Stomach (tissue), 9 donors: ENCODE measurements around the gene DBNDD2. TPM values are rescaled to one million over a fixed set of nuclear protein-coding genes. Genes with fewer than 3 reads are reported as not detected.

Experiments used
- DNase-seq, 2 donors: peaks; one replicate each; pipeline versions ENCODE4 v3.0.0 to v3.0.0-alpha.2; 2013 to 2019
- H3K27ac ChIP-seq, 5 donors: fragments of 200-600 bp in 4 of 5; sonication (generic) in 4 of 5; one replicate each; pipeline ENCODE4 v1.5.1; 2013 to 2019; ENCODE audit warnings: mild to moderate bottlenecking in 1 of 5, moderate library complexity in 1 of 5
- H3K27me3 ChIP-seq, 3 donors: fragments of 200-600 bp; sonication (generic); one replicate each; pipeline ENCODE4 v1.5.1; 2017 to 2019; ENCODE audit warnings: mixed run types in 1 of 3
- H3K36me3 ChIP-seq, 4 donors: fragments of 200-600 bp; sonication (generic); 1 replicate in 3 of 4; 2 replicates in 1 of 4; pipeline ENCODE4 v1.5.1; 2016 to 2019
- H3K4me1 ChIP-seq, 4 donors: fragments of 200-600 bp; sonication (generic); one replicate each; pipeline ENCODE4 v1.5.1; 2016 to 2019
- H3K4me3 ChIP-seq, 4 donors: fragments of 200-600 bp; sonication (generic) in 3 of 4; one replicate each; pipeline ENCODE4 v1.5.1; 2016 to 2019; ENCODE audit warnings: mild to moderate bottlenecking in 1 of 4
- H3K9me3 ChIP-seq, 4 donors: fragments of 200-600 bp; sonication (generic); one replicate each; pipeline ENCODE4 v1.5.1; 2016 to 2019
- EP300 ChIP-seq: sonication (generic); formaldehyde crosslinking; IDR thresholded peaks from one replicate; pipeline ENCODE4 v1.6.1; 2017; ENCODE audit warnings: antibody characterized with exemption
- POLR2A ChIP-seq, 4 donors: fragments of 450-650 bp; IDR thresholded peaks; one replicate each; pipeline ENCODE4 v1.6.1; 2016; ENCODE audit warnings: antibody characterized with exemption in 4 of 4, control low read depth in 2 of 4, mild to moderate bottlenecking in 1 of 4, moderate library complexity in 1 of 4
- POLR2AphosphoS5 ChIP-seq, 3 donors: sonication (generic); formaldehyde crosslinking; IDR thresholded peaks; one replicate each; pipeline ENCODE4 v1.6.1; 2016; ENCODE audit warnings: antibody characterized with exemption in 3 of 3
- WGBS, 5 donors: extraction: QIAGEN DNeasy Blood & Tissue Kit in 3 of 5; methylation state at CpG; one replicate each; pipeline versions ENCODE4 v1.1.5 to v1.1.7; 2013 to 2018; 5-methylcytosine and 5-hydroxymethylcytosine counted together
- intact Hi-C: fragments of 100-400 bp; cut with DNase I; formaldehyde crosslinking; loops from one replicate; pipeline ENCODE4 v1.15.1; 2023; ENCODE audit warnings: low total_unique reads
- polyA plus RNA-seq, 3 donors: library from polyadenylated mRNA; stranded (reverse); fragments of 200-250 nt; gene quantifications; one replicate each; pipeline ENCODE4 v1.2.3, GENCODE V29; 2013
- total RNA-seq, 5 donors: library from RNA; depleted of rRNA; stranded (reverse); fragments of >200 nt; gene quantifications; one replicate each; pipeline versions ENCODE4 v1.1.0 to v1.2.3, GENCODE V29; 2014 to 2016
- TF ChIP-seq, protein P1 (sequence below), 7 experiments: fragments of 450-650 bp in 4 of 7; fragments of 200-600 bp in 3 of 7; sonication (generic) in 3 of 7; IDR thresholded peaks; one replicate each; pipeline ENCODE4 v1.5.1; 2016 to 2019; ENCODE audit warnings: antibody characterized with exemption in 7 of 7, control low read depth in 2 of 7, mild to moderate bottlenecking in 1 of 7
- donor health status: healthy with polysubstance abuse.
- donor health status: Bipolar disorder and iron deficiency.
- donor health status: healthy.

Gene DBNDD2
- total and polyA plus RNA-seq, 8 donors, result 10.6 to 131 (median 58.1) TPM

DNA sequence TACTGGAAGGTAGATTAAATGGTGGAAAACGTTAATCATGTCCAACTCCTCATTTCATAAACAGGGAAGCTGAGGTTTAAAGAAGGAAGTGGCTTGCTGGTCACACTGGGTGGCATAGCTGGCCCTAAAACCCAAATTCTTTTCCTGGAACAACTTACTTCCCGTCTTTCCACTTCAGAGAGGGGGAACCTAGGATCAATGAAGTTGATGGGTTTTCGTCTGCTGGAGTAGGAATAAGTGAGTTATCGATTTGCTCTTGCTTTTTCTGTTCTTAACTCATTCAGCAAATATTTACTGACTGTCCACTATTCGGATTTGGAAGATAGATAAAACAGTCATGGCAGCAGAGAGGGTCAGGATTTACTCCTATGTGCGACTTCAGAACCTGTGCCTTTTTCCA is 46.3 kb upstream of the DBNDD2 start:
- Histone ChIP-seq H3K4me1 (peaks cover 52 to 82% (median 68%) of the 10 kb centered on the region in 4 donors), H3K27me3 (no peaks in the 10 kb centered on the region), H3K27ac (peak overlapping the region; percentile 54 to 97 (median 95)), H3K36me3 (peaks cover 12 to 23% (median 20%) of the 10 kb centered on the region in 4 donors), H3K9me3 (no peaks in the 10 kb centered on the region), H3K4me3 (peak overlapping the region in 1 of 4 donors; percentile 80)
- intact Hi-C loops, result no loop called here
- TF ChIP-seq POLR2AphosphoS5 (IDR thresholded peaks at IDR 0.05), result no peak
- no peak for TF ChIP-seq POLR2A (IDR thresholded peaks at IDR 0.05)
- DNase-seq, result no peak
- WGBS, 5 donors, result 46 to 58% (median 50%) methylated on average over 6 of the region's 6 CpGs

DNA sequence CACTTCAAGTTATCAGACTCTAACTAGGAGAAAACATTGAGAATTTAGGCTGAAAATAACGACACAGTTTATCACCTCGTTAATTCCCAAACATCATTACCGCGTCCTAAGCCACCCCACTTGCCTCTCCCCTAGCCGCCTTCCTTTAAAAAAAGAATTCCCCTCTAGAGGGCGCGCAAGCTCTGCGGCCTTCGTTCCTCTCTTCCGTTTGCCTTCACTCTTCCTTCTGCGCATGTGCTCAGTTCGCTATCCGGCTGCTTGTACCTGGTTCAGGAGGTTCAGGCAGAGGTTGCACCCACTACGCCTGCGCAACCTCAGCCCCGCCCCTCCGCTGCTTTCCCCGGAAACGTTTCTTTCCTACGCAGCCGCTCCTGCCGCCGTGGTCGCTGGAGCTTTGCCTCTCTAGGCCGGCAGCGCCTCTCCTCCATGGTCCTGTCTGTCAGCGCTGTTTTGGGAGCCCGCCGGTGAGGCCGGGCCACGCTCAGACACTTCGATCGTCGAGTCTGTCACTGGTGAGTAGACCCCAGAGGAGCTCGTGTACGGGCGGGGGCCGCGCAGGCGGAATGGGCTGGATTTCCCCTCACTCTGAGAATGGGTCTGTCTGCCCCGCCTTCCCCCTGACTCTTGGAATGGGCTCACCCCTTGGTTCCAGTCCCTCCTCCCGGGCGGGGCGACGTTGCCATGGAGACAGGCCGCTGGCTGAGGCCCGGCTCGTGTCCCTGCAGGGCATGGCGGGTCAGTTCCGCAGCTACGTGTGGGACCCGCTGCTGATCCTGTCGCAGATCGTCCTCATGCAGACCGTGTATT is 45.1 kb upstream of the DBNDD2 start, which contains the start of gene SYS1:
TSS of gene SYS1 (plus strand) at position 353 of the 807 bp plus-strand sequence. CDS start at position 729, 376 bp downstream.
- Histone ChIP-seq H3K4me3 (peak within 1 kb of the TSS; percentile 66 to 83 (median 80)), H3K36me3 (peaks cover 23 to 35% (median 33%) of the 10 kb centered on the region in 4 donors), H3K9me3 (no peaks in the 10 kb centered on the region), H3K27ac (peak within 1 kb of the TSS; percentile 91 to 98 (median 97)), H3K27me3 (no peaks in the 10 kb centered on the region), H3K4me1 (peaks cover 43 to 75% (median 60%) of the 10 kb centered on the region in 4 donors)
- peak; percentile 98 to 100 for DNase-seq
- peak in 2 of 4 donors; percentile 78 to 88 for TF ChIP-seq POLR2A (IDR thresholded peaks at IDR 0.05)
- no peak for TF ChIP-seq EP300
- peak; percentile 93 to 98 (median 98) for TF ChIP-seq POLR2AphosphoS5 (IDR thresholded peaks at IDR 0.05)
- TF ChIP-seq, protein P1, sequence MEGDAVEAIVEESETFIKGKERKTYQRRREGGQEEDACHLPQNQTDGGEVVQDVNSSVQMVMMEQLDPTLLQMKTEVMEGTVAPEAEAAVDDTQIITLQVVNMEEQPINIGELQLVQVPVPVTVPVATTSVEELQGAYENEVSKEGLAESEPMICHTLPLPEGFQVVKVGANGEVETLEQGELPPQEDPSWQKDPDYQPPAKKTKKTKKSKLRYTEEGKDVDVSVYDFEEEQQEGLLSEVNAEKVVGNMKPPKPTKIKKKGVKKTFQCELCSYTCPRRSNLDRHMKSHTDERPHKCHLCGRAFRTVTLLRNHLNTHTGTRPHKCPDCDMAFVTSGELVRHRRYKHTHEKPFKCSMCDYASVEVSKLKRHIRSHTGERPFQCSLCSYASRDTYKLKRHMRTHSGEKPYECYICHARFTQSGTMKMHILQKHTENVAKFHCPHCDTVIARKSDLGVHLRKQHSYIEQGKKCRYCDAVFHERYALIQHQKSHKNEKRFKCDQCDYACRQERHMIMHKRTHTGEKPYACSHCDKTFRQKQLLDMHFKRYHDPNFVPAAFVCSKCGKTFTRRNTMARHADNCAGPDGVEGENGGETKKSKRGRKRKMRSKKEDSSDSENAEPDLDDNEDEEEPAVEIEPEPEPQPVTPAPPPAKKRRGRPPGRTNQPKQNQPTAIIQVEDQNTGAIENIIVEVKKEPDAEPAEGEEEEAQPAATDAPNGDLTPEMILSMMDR (IDR thresholded peaks at IDR 0.05), result peak in 5 of 7 experiments; percentile 61 to 99 (median 89)
- intact Hi-C loops, result no loop called here
- 0 to 1% (median 0%) methylated on average over 40 to 55 of the region's 55 CpGs for WGBS, 5 donors

DNA sequence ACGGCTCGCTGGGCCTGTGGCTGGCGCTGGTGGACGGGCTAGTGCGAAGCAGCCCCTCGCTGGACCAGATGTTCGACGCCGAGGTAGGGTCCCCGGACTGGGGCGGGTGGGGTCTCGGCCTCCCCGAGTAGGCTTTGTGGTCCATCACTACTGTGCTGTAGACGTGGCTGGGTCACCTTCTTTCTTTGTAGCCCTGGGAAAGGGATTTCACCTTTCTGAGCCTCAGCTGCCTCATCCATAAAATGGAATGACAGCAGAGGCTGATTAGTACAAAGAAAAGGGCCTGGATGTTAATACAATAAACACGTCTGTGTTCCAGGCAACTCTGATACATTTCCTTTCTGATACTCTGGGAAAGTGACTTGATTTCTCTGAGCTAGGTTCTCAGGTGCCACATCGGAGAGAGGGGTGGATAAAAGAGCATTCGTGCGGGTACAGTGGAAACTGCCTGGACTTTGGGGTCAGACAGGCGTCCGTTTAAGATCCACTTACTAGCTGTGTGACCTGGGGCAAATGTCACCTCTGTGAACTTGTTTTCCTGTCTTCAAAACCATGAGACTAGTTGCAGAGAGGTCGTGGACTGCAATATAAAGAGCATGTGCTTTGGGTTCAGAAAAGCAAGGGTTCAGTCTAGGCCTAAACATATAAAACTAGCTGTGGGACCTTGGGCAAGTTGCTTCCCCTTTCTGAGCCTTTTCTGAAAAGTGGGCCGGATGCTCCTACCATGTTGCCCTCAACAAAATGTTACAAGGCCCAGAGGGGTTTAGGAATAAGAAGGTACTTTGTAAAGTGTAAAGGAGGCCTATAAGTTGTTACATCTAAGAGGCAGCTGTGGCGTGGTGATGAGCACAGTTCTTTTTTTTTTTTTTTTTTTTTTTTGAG is 44.2 kb upstream of the DBNDD2 start:
- no peaks in the 10 kb centered on the region for H3K9me3 ChIP-seq
- H3K27me3 ChIP-seq, result no peaks in the 10 kb centered on the region
- H3K36me3 ChIP-seq, result peaks cover 23 to 43% (median 40%) of the 10 kb centered on the region in 4 donors
- no peak for DNase-seq
- TF ChIP-seq, protein P1 (IDR thresholded peaks at IDR 0.05), result no peak
- TF ChIP-seq POLR2AphosphoS5 (IDR thresholded peaks at IDR 0.05), result no peak
- H3K4me3 ChIP-seq, result peak overlapping the region; percentile 66 to 83 (median 80)
- intact Hi-C loops, result no loop called here
- H3K27ac ChIP-seq, result peak overlapping the region; percentile 91 to 98 (median 97)
- 17 to 18% (median 17%) methylated on average over 20 to 23 of the region's 23 CpGs for WGBS, 5 donors
- peaks cover 35 to 73% (median 51%) of the 10 kb centered on the region in 4 donors for H3K4me1 ChIP-seq

- peaks cover 18 to 60% (median 37%) of the 10 kb centered on the region in 4 donors for H3K4me1 ChIP-seq
- intact Hi-C loops, result loop anchor here (5.0 kb wide), 1 partner anchor 57 kb away; no protein-coding TSS in a partner anchor
- no peak overlapping the region for H3K4me3 ChIP-seq
- 88 to 92% (median 89%) methylated on average over 5 of the region's 5 CpGs for WGBS, 5 donors
- TF ChIP-seq, protein P1 (IDR thresholded peaks at IDR 0.05), result no peak
- TF ChIP-seq POLR2AphosphoS5 (IDR thresholded peaks at IDR 0.05) (no peak), EP300 (no peak), POLR2A (IDR thresholded peaks at IDR 0.05) (no peak)
- no peaks in the 10 kb centered on the region for H3K27me3 ChIP-seq
- peaks cover 23 to 43% (median 40%) of the 10 kb centered on the region in 4 donors for H3K36me3 ChIP-seq
- peak overlapping the region in 1 of 5 donors; percentile 42 for H3K27ac ChIP-seq
- H3K9me3 ChIP-seq, result no peaks in the 10 kb centered on the region
- DNase-seq, result no peak
These were observed 42.6 kb upstream of the DBNDD2 start for GRCh38 chr20:45365444-45365970.
